HEK293 (cell line): ENCODE measurements around the gene GPR85.

ENCODE experiments used
- CTCF ChIA-PET: fragments of 350-600 bp; formaldehyde crosslinking; extraction: SDS; loops from one replicate; lab custom pipeline; 2021; ENCODE audit warnings: antibody characterized with exemption; lab: Yijun Ruan, JAX
- POLR2A ChIA-PET: fragments of 300-600 bp; formaldehyde crosslinking; extraction: SDS; loops from one replicate; lab custom pipeline; 2020; ENCODE audit warnings: antibody characterized with exemption, inconsistent platforms; lab: Yijun Ruan, JAX
- H3K27ac ChIP-seq: fragments of 200-500 bp; sonication (Bioruptor generic); 2 replicates; pipeline ENCODE4 v1.5.1; 2014; ENCODE audit warnings: low read depth, low read length, control low read depth, inconsistent platforms; ENCODE audit errors: extremely low read depth
- H3K36me3 ChIP-seq, 2 experiments: fragments of 200-500 bp in 1 of 2; sonication (Bioruptor generic) in 1 of 2; 1 replicate in 1 of 2; 2 replicates in 1 of 2; pipeline ENCODE4 v1.5.1; 2014 to 2017; ENCODE audit warnings: inconsistent platforms in 2 of 2, low read length in 2 of 2; ENCODE audit not compliant: control insufficient read depth in 2 of 2, insufficient read depth in 1 of 2
- H3K4me1 ChIP-seq: fragments of 200-500 bp; sonication (Bioruptor generic); 2 replicates; pipeline ENCODE4 v1.5.1; 2014; ENCODE audit warnings: mild to moderate bottlenecking, low read length, inconsistent platforms; ENCODE audit not compliant: control insufficient read depth, insufficient read depth
- H3K4me3 ChIP-seq: 2 replicates; pipeline ENCODE4 v1.5.1; 2011; ENCODE audit warnings: low read depth, mild to moderate bottlenecking, control low read depth, low read length, moderate library complexity
- H3K9me3 ChIP-seq: fragments of 200-500 bp; sonication (Bioruptor generic); 2 replicates; pipeline ENCODE4 v1.5.1; 2014; ENCODE audit warnings: low read depth, low read length, inconsistent platforms; ENCODE audit not compliant: control insufficient read depth, insufficient read depth
- EGR2 ChIP-seq: fragments of 450-650 bp; formaldehyde crosslinking; IDR thresholded peaks from 2 replicates; pipeline ENCODE4 v1.5.1; 2016; ENCODE audit warnings: low read depth, missing biosample characterization, missing genetic modification characterization
- KLF10 ChIP-seq: fragments of 450-650 bp; IDR thresholded peaks from 2 replicates; pipeline ENCODE4 v1.5.1; 2018; ENCODE audit warnings: missing biosample characterization, mild to moderate bottlenecking, missing genetic modification characterization
- KLF16 ChIP-seq: fragments of 450-650 bp; formaldehyde crosslinking; IDR thresholded peaks from 2 replicates; pipeline ENCODE4 v1.5.1; 2017; ENCODE audit warnings: missing biosample characterization, missing genetic modification characterization
- KLF8 ChIP-seq: fragments of 450-650 bp; formaldehyde crosslinking; IDR thresholded peaks from 2 replicates; pipeline ENCODE4 v1.5.1; 2016; ENCODE audit warnings: missing biosample characterization, missing genetic modification characterization
- KLF9 ChIP-seq: fragments of 450-650 bp; formaldehyde crosslinking; IDR thresholded peaks from 2 replicates; pipeline ENCODE4 v1.5.1; 2016; ENCODE audit warnings: missing biosample characterization, missing genetic modification characterization, low read depth
- MYNN ChIP-seq: fragments of 450-650 bp; formaldehyde crosslinking; IDR thresholded peaks from 2 replicates; pipeline ENCODE4 v1.5.1; 2016; ENCODE audit warnings: missing biosample characterization, missing genetic modification characterization, borderline replicate concordance
- OSR2 ChIP-seq: fragments of 450-650 bp; formaldehyde crosslinking; IDR thresholded peaks from 2 replicates; pipeline ENCODE4 v1.5.1; 2016; ENCODE audit warnings: missing biosample characterization, missing genetic modification characterization
- TCF7L2 ChIP-seq: IDR thresholded peaks from 2 replicates; pipeline ENCODE4 v1.6.1; 2011; ENCODE audit warnings: low read depth, mild to moderate bottlenecking, inconsistent platforms, low read length, moderate library complexity, borderline replicate concordance
- YY1 ChIP-seq: fragments of 450-650 bp; formaldehyde crosslinking; IDR thresholded peaks from 2 replicates; pipeline ENCODE4 v1.5.1; 2018; ENCODE audit warnings: missing biosample characterization, missing genetic modification characterization
- ZBTB1 ChIP-seq: fragments of 450-650 bp; formaldehyde crosslinking; IDR thresholded peaks from 2 replicates; pipeline ENCODE4 v1.5.1; 2016; ENCODE audit warnings: missing biosample characterization, missing genetic modification characterization
- ZBTB7A ChIP-seq: fragments of 450-650 bp; formaldehyde crosslinking; IDR thresholded peaks from 2 replicates; pipeline ENCODE4 v1.5.1; 2016; ENCODE audit warnings: low read depth, missing biosample characterization, missing genetic modification characterization
- ZEB2 ChIP-seq: fragments of 450-650 bp; formaldehyde crosslinking; IDR thresholded peaks from 2 replicates; pipeline ENCODE4 v1.5.1; 2016; ENCODE audit warnings: missing biosample characterization, missing genetic modification characterization
- ZIC2 ChIP-seq: fragments of 450-650 bp; formaldehyde crosslinking; IDR thresholded peaks from 2 replicates; pipeline ENCODE4 v1.5.1; 2016; ENCODE audit warnings: missing biosample characterization, missing genetic modification characterization
- ZNF19 ChIP-seq: fragments of 450-650 bp; formaldehyde crosslinking; IDR thresholded peaks from 2 replicates; pipeline ENCODE4; 2016; ENCODE audit warnings: missing biosample characterization, missing genetic modification characterization, low read depth
- ZNF341 ChIP-seq: fragments of 450-650 bp; formaldehyde crosslinking; IDR thresholded peaks from 2 replicates; pipeline ENCODE4; 2016; ENCODE audit warnings: low read depth, missing biosample characterization, missing genetic modification characterization
- ZNF501 ChIP-seq: fragments of 450-650 bp; formaldehyde crosslinking; IDR thresholded peaks from 2 replicates; pipeline ENCODE4 v1.5.1; 2016; ENCODE audit warnings: missing biosample characterization, missing genetic modification characterization
- ZNF585B ChIP-seq: fragments of 450-650 bp; formaldehyde crosslinking; IDR thresholded peaks from 2 replicates; pipeline ENCODE4 v1.5.1; 2016; ENCODE audit warnings: missing biosample characterization, missing genetic modification characterization
- ZNF623 ChIP-seq: fragments of 450-650 bp; formaldehyde crosslinking; IDR thresholded peaks from 2 replicates; pipeline ENCODE4 v1.5.1; 2016; ENCODE audit warnings: missing biosample characterization, missing genetic modification characterization
- ZNF785 ChIP-seq: fragments of 450-650 bp; formaldehyde crosslinking; IDR thresholded peaks from 2 replicates; pipeline ENCODE4 v1.5.1; 2016; ENCODE audit warnings: missing biosample characterization, missing genetic modification characterization
- ZNF830 ChIP-seq: fragments of 450-650 bp; IDR thresholded peaks from 2 replicates; pipeline ENCODE4 v1.5.0; 2018; ENCODE audit warnings: missing biosample characterization, missing genetic modification characterization, low read depth, mild to moderate bottlenecking, moderate library complexity
- ZXDB ChIP-seq: fragments of 450-650 bp; formaldehyde crosslinking; IDR thresholded peaks from 2 replicates; pipeline ENCODE4 v1.5.1; 2016; ENCODE audit warnings: missing biosample characterization, missing genetic modification characterization
- TF ChIP-seq, protein P1 (sequence below): fragments of 450-650 bp; formaldehyde crosslinking; IDR thresholded peaks from 2 replicates; pipeline ENCODE4 v1.5.1; 2016; ENCODE audit warnings: missing biosample characterization, missing genetic modification characterization
- TF ChIP-seq, protein P2 (sequence below): fragments of 450-650 bp; formaldehyde crosslinking; IDR thresholded peaks from 2 replicates; pipeline ENCODE4 v1.5.1; 2017; ENCODE audit warnings: missing biosample characterization, missing genetic modification characterization
- TF ChIP-seq, protein P3 (sequence below): fragments of 450-650 bp; IDR thresholded peaks from 2 replicates; pipeline ENCODE4 v1.5.1; 2018; ENCODE audit warnings: missing biosample characterization, mild to moderate bottlenecking, missing genetic modification characterization
- TF ChIP-seq, protein P4 (sequence below): fragments of 450-650 bp; formaldehyde crosslinking; IDR thresholded peaks from 2 replicates; pipeline ENCODE4 v1.5.1; 2016; ENCODE audit warnings: missing biosample characterization, missing genetic modification characterization

GPR85 gene

DNA sequence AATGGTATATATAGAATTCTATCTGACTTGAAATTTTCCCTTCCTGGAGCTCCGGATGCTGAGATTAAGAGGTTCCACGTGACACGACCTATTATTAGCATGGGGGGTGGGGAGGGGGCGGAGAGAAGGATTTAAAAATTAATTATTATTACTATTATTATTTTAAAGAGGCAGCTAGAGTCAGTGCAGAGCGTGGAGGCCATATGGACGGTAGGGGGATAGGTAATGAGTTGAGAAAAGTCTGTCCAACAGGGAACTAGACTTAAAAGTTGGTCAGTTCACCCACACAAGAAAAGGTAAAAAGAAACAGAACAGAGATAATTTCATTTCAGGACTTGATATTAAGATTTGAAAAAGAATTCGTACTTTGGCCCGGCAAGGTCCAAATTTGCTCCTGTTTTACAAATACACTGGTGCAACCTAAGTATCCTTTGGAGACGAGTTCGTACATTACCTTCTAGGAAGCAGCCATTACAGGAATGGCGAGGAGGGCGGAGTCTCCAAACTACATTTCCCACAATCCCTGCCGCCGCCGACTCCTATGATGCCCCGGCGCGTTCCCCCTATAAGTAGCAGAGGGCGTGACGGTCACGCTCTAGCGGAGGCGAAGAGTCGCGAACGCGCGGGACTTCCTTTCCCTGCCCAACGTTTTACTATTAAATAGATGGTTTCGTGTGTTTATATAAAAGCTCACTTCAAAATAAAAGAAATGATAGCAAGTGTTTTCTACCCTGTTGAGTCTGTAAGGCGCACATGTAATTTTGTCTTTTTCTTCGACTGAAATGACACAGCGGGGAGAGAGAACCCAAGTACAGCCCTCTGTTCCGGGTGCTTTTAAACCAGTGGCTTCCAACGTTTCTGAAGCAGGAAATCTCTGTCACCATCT, 31.7 kb upstream of the GPR85 start, which contains the start of gene SMIM30:
SMIM30 (minus strand) TSS at position 481 of the 886 bp plus-strand sequence. CDS start 976 bp downstream, outside the sequence.
- H3K27ac ChIP-seq, result 0 out of 2 replicates have a peak within 1 kb of the TSS, but pooled peaks have one; percentile 14
- H3K36me3 ChIP-seq, result peaks cover 0 to 14% of the 10 kb centered on the region in 2 experiments; a peak in 1 of 3 replicates
- H3K4me1 ChIP-seq, result no peaks in the 10 kb centered on the region
- POLR2A ChIA-PET, result interaction anchor here (0.6 to 1.2 kb wide), 5 partner anchors 23 to 188 kb away, joined by 3 to 6 read pairs (median 5); partner anchors contain the start of gene GPR85
- H3K9me3 ChIP-seq, result no peaks in the 10 kb centered on the region
- CTCF ChIA-PET, result interaction anchor here (0.6 kb wide), 1 partner anchor 17 kb away, joined by 4 read pairs; no protein-coding TSS in a partner anchor
- H3K4me3 ChIP-seq, result peak within 1 kb of the TSS; percentile 61
- TF ChIP-seq OSR2 (peak; percentile 22; the same call in 1 of the 2 replicates), ZNF585B (no peak), KLF8 (peak; percentile 79), TCF7L2 (no peak), ZBTB1 (no peak), ZNF830 (no peak), YY1 (tag by site-specific recombination) (peak; percentile 88), ZNF623 (tag by site-specific recombination) (no peak), ZNF501 (tag by site-specific recombination) (peak; percentile 25; the same call in 1 of the 2 replicates), KLF16 (peak; percentile 35; the same call in 1 of the 2 replicates), MYNN (peak; percentile 81), ZIC2 (tag by site-specific recombination) (no peak), KLF10 (peak; percentile 37), KLF9 (tag by site-specific recombination) (peak; percentile 88), ZNF19 (tag by site-specific recombination) (no peak), ZNF341 (tag by site-specific recombination) (peak; percentile 69), ZXDB (peak; percentile 72; the same call in 1 of the 2 replicates), ZBTB7A (tag by site-specific recombination) (no peak), EGR2 (0 out of 2 replicates have a peak, but pooled peaks have one; percentile 30), ZEB2 (tag by site-specific recombination) (0 out of 2 replicates have a peak, but pooled peaks have one; percentile 47), ZNF785 (tag by site-specific recombination) (peak; percentile 95; the same call in 1 of the 2 replicates)
- TF ChIP-seq, protein P1, sequence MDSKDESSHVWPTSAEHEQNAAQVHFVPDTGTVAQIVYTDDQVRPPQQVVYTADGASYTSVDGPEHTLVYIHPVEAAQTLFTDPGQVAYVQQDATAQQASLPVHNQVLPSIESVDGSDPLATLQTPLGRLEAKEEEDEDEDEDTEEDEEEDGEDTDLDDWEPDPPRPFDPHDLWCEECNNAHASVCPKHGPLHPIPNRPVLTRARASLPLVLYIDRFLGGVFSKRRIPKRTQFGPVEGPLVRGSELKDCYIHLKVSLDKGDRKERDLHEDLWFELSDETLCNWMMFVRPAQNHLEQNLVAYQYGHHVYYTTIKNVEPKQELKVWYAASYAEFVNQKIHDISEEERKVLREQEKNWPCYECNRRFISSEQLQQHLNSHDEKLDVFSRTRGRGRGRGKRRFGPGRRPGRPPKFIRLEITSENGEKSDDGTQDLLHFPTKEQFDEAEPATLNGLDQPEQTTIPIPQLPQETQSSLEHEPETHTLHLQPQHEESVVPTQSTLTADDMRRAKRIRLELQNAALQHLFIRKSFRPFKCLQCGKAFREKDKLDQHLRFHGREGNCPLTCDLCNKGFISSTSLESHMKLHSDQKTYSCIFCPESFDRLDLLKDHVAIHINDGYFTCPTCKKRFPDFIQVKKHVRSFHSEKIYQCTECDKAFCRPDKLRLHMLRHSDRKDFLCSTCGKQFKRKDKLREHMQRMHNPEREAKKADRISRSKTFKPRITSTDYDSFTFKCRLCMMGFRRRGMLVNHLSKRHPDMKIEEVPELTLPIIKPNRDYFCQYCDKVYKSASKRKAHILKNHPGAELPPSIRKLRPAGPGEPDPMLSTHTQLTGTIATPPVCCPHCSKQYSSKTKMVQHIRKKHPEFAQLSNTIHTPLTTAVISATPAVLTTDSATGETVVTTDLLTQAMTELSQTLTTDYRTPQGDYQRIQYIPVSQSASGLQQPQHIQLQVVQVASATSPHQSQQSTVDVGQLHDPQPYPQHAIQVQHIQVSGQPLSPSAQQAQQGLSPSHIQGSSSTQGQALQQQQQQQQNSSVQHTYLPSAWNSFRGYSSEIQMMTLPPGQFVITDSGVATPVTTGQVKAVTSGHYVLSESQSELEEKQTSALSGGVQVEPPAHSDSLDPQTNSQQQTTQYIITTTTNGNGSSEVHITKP, result 0 out of 2 replicates have a peak, but pooled peaks have one; percentile 44
- TF ChIP-seq, protein P2, sequence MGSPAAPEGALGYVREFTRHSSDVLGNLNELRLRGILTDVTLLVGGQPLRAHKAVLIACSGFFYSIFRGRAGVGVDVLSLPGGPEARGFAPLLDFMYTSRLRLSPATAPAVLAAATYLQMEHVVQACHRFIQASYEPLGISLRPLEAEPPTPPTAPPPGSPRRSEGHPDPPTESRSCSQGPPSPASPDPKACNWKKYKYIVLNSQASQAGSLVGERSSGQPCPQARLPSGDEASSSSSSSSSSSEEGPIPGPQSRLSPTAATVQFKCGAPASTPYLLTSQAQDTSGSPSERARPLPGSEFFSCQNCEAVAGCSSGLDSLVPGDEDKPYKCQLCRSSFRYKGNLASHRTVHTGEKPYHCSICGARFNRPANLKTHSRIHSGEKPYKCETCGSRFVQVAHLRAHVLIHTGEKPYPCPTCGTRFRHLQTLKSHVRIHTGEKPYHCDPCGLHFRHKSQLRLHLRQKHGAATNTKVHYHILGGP (tag by site-specific recombination), result peak; percentile 74
- TF ChIP-seq, protein P3, sequence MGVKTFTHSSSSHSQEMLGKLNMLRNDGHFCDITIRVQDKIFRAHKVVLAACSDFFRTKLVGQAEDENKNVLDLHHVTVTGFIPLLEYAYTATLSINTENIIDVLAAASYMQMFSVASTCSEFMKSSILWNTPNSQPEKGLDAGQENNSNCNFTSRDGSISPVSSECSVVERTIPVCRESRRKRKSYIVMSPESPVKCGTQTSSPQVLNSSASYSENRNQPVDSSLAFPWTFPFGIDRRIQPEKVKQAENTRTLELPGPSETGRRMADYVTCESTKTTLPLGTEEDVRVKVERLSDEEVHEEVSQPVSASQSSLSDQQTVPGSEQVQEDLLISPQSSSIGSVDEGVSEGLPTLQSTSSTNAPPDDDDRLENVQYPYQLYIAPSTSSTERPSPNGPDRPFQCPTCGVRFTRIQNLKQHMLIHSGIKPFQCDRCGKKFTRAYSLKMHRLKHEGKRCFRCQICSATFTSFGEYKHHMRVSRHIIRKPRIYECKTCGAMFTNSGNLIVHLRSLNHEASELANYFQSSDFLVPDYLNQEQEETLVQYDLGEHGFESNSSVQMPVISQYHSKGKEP (tag by site-specific recombination), result 0 out of 2 replicates have a peak, but pooled peaks have one; percentile 11
- TF ChIP-seq, protein P4, sequence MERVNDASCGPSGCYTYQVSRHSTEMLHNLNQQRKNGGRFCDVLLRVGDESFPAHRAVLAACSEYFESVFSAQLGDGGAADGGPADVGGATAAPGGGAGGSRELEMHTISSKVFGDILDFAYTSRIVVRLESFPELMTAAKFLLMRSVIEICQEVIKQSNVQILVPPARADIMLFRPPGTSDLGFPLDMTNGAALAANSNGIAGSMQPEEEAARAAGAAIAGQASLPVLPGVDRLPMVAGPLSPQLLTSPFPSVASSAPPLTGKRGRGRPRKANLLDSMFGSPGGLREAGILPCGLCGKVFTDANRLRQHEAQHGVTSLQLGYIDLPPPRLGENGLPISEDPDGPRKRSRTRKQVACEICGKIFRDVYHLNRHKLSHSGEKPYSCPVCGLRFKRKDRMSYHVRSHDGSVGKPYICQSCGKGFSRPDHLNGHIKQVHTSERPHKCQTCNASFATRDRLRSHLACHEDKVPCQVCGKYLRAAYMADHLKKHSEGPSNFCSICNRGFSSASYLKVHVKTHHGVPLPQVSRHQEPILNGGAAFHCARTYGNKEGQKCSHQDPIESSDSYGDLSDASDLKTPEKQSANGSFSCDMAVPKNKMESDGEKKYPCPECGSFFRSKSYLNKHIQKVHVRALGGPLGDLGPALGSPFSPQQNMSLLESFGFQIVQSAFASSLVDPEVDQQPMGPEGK (tag by site-specific recombination), result 0 out of 2 replicates have a peak, but pooled peaks have one; percentile 16
